CD4-positive, alpha-beta T cell (primary cell): ENCODE measurements around the gene KDELR3. TPM values are rescaled to one million over a fixed set of nuclear protein-coding genes. Genes with fewer than 3 reads are reported as not detected.
A peak's percentile ranks its signal among the peaks of the same experiment; 100 is the strongest.

Experiments
- ATAC-seq: fragments of 200-7000 bp; cut with Tn5 transposase; one replicate; pipeline ENCODE4 v1.10.0; 2022; ENCODE audit warnings: mild to moderate bottlenecking; ENCODE audit not compliant: poor library complexity
- CTCF ChIA-PET: fragments of 350-600 bp; sonication (Branson Sonifier 250); formaldehyde crosslinking; loops from one replicate; lab custom pipeline; 2021; ENCODE audit warnings: antibody characterized with exemption, inconsistent platforms; lab: Charles Lee
- POLR2A ChIA-PET: fragments of 350-600 bp; sonication (Branson Sonifier 250); formaldehyde crosslinking; loops from one replicate; lab custom pipeline; 2021; ENCODE audit warnings: antibody characterized with exemption, inconsistent platforms; lab: Charles Lee
- DNase-seq, 14 experiments: peaks; one replicate each; pipeline ENCODE4 v3.0.0-alpha.2; 2013 to 2020; ENCODE audit warnings: mixed read lengths in 2 of 14
- H3K27ac ChIP-seq, 2 donors: one replicate each; pipeline versions ENCODE4 v1.5.1 to v1.7.0; 2013; ENCODE audit warnings: low read length in 2 of 2, low read depth in 1 of 2, mild to moderate bottlenecking in 1 of 2
- H3K27me3 ChIP-seq, 2 experiments: 1 replicate in 1 of 2; 2 replicates in 1 of 2; pipeline versions ENCODE4 v1.6.1 to v1.7.0; 2013; ENCODE audit warnings: low read length in 2 of 2, control low read depth in 1 of 2, mild to moderate bottlenecking in 1 of 2, moderate library complexity in 1 of 2; ENCODE audit not compliant: insufficient read depth in 2 of 2, control insufficient read depth in 1 of 2
- H3K36me3 ChIP-seq: one replicate; pipeline ENCODE4 v1.6.1; 2013; ENCODE audit warnings: low read length, control low read depth; ENCODE audit not compliant: insufficient read depth
- H3K4me1 ChIP-seq: one replicate; pipeline ENCODE4 v1.6.1; 2013; ENCODE audit warnings: low read length, control low read depth; ENCODE audit not compliant: insufficient read depth
- H3K4me3 ChIP-seq: one replicate; pipeline ENCODE4 v1.5.1; 2013; ENCODE audit warnings: mild to moderate bottlenecking, low read length, moderate library complexity
- H3K9me3 ChIP-seq, 2 experiments: 1 replicate in 1 of 2; 2 replicates in 1 of 2; pipeline versions ENCODE4 v1.6.1 to v1.7.0; 2013; ENCODE audit warnings: low read length in 2 of 2, mild to moderate bottlenecking in 2 of 2, control low read depth in 1 of 2, moderate library complexity in 1 of 2; ENCODE audit not compliant: control insufficient read depth in 1 of 2, insufficient read depth in 1 of 2
- H3K27ac Mint-ChIP-seq: one replicate; pipeline ENCODE4 v1.8.0; 2020; ENCODE audit warnings: mixed read lengths
- H3K27me3 Mint-ChIP-seq: one replicate; pipeline ENCODE4 v1.8.0; 2021; ENCODE audit warnings: mixed read lengths
- H3K36me3 Mint-ChIP-seq: one replicate; pipeline ENCODE4 v1.8.0; 2021; ENCODE audit warnings: low read depth, mixed read lengths
- H3K4me1 Mint-ChIP-seq: one replicate; pipeline ENCODE4 v1.8.0; 2021; ENCODE audit warnings: low read depth, mixed read lengths
- H3K4me3 Mint-ChIP-seq: one replicate; pipeline ENCODE4 v1.8.0; 2020; ENCODE audit warnings: mild to moderate bottlenecking, mixed read lengths
- H3K9me3 Mint-ChIP-seq: one replicate; pipeline ENCODE4 v1.8.0; 2020; ENCODE audit warnings: mixed read lengths
- CTCF ChIP-seq: fragments of 200-600 bp; IDR thresholded peaks from one replicate; pipeline ENCODE4 v1.8.0; 2022; ENCODE audit warnings: antibody characterized with exemption, mild to moderate bottlenecking
- intact Hi-C, 2 experiments: fragments of 100-400 bp; cut with DNase I in 1 of 2; cut with micrococcal nuclease in 1 of 2; formaldehyde crosslinking; loops; one replicate each; pipeline versions ENCODE4 v1.15.1 to v1.9.0; 2023 to 2025; cut with DNase I, micrococcal nuclease
- total RNA-seq, 174 experiments: library from RNA in 2 of 174; stranded (reverse) in 2 of 174; gene quantifications; one replicate each; pipeline ENCODE4 v1.2.3 and lab custom pipeline; 2021 to 2026

KDELR3 gene
- total RNA-seq, 2 experiments from 2014 or later, result not detected

GRCh38 chr22:38482662-38483308 lies 14.9 kb downstream of the KDELR3 start:
- intact Hi-C loops, result no loop called here
- Mint-ChIP-seq H3K27me3 (no peaks in the 10 kb centered on the region), H3K9me3 (no peaks in the 10 kb centered on the region), H3K27ac (peak overlapping the region; percentile 53), H3K4me1 (peaks cover 46% of the 10 kb centered on the region), H3K4me3 (no peak overlapping the region), H3K36me3 (peaks cover 70% of the 10 kb centered on the region)
- CTCF ChIA-PET, result no interaction called here
- Histone ChIP-seq H3K27ac (no peak overlapping the region), H3K36me3 (peaks cover 81% of the 10 kb centered on the region), H3K9me3 (no peaks in the 10 kb centered on the region), H3K27me3 (no peaks in the 10 kb centered on the region), H3K4me1 (peaks cover 8% of the 10 kb centered on the region), H3K4me3 (no peak overlapping the region)
- POLR2A ChIA-PET, result interaction anchor here (1.3 to 2.9 kb wide), 4 partner anchors 7 to 19 kb away, joined by 3 to 13 read pairs (median 8); no protein-coding TSS in a partner anchor
- TF ChIP-seq CTCF, result no peak
- ATAC-seq, result no peak
- no peak for DNase-seq

- peaks cover 84% of the 10 kb centered on the region for H3K36me3 Mint-ChIP-seq
- H3K27ac ChIP-seq, result no peak overlapping the region
- peaks cover 56% of the 10 kb centered on the region for H3K4me1 Mint-ChIP-seq
- intact Hi-C loops, result loop anchor here in 1 of 2 experiments (2.0 kb wide), 1 partner anchor 19 kb away; no protein-coding TSS in a partner anchor
- no peaks in the 10 kb centered on the region for H3K9me3 Mint-ChIP-seq
- no peaks in the 10 kb centered on the region for H3K27me3 Mint-ChIP-seq
- H3K27ac Mint-ChIP-seq, result peak overlapping the region; percentile 53
- DNase-seq, result no peak
- H3K9me3 ChIP-seq, result no peaks in the 10 kb centered on the region
- peaks cover 92% of the 10 kb centered on the region for H3K36me3 ChIP-seq
- peaks cover 10% of the 10 kb centered on the region for H3K4me1 ChIP-seq
- POLR2A ChIA-PET, result interaction anchor here (0.7 to 2.3 kb wide), 3 partner anchors 14 to 19 kb away, joined by 3 to 10 read pairs (median 4); no protein-coding TSS in a partner anchor
- CTCF ChIA-PET, result no interaction called here
- no peak overlapping the region for H3K4me3 ChIP-seq
- no peak for TF ChIP-seq CTCF
- no peaks in the 10 kb centered on the region for H3K27me3 ChIP-seq
- ATAC-seq, result no peak
- no peak overlapping the region for H3K4me3 Mint-ChIP-seq
These were observed 16.3 kb downstream of the KDELR3 start for GRCh38 chr22:38484244-38484643.

- intact Hi-C loops, result loop anchor here in 1 of 2 experiments (2.0 kb wide), 1 partner anchor 17 kb away; no protein-coding TSS in a partner anchor
These were observed 17.9 kb downstream of the KDELR3 start for GRCh38 chr22:38485783-38486182.

More at GRCh38 chr22:38485783-38486182, 17.9 kb downstream of the KDELR3 start:
- ChIA-PET POLR2A (interaction anchor here (0.8 to 2.3 kb wide), 3 partner anchors 16 to 196 kb away, joined by 3 to 10 read pairs (median 4); partner anchors contain the start of gene TOMM22), CTCF (interaction anchor here (0.6 kb wide), 1 partner anchor 156 kb away, joined by 3 read pairs; no protein-coding TSS in a partner anchor)
- Mint-ChIP-seq H3K4me3 (no peak overlapping the region), H3K27me3 (no peaks in the 10 kb centered on the region), H3K27ac (peak overlapping the region; percentile 61), H3K36me3 (peaks cover 99% of the 10 kb centered on the region), H3K4me1 (peaks cover 67% of the 10 kb centered on the region), H3K9me3 (no peaks in the 10 kb centered on the region)
- no peak overlapping the region for H3K27ac ChIP-seq
- TF ChIP-seq CTCF, result no peak
- peaks cover 99% of the 10 kb centered on the region for H3K36me3 ChIP-seq
- H3K9me3 ChIP-seq, result no peaks in the 10 kb centered on the region
- H3K4me1 ChIP-seq, result peaks cover 11% of the 10 kb centered on the region
- H3K27me3 ChIP-seq, result no peaks in the 10 kb centered on the region
- ATAC-seq (peak; percentile 27), DNase-seq (no peak)
- no peak overlapping the region for H3K4me3 ChIP-seq
